BLaER1 (cell line): Measurements from ENCODE around the gene ZBED4.
A peak's percentile ranks its signal among the peaks of the same experiment; 100 is the strongest.

Experiments
- H3K27ac ChIP-seq: shearing (Covaris generic); formaldehyde crosslinking; 2 replicates; pipeline ENCODE4 v1.8.1; 2022
- H3K27me3 ChIP-seq: shearing (Covaris generic); formaldehyde crosslinking; 2 replicates; pipeline ENCODE4 v1.8.1; 2022
- H3K36me3 ChIP-seq: shearing (Covaris generic); formaldehyde crosslinking; 2 replicates; pipeline ENCODE4 v1.8.1; 2022
- H3K4me1 ChIP-seq: shearing (Covaris generic); formaldehyde crosslinking; 2 replicates; pipeline ENCODE4 v1.8.1; 2022
- H3K4me2 ChIP-seq: shearing (Covaris generic); formaldehyde crosslinking; 2 replicates; pipeline ENCODE4 v1.8.1; 2022
- H3K4me3 ChIP-seq: shearing (Covaris generic); formaldehyde crosslinking; 2 replicates; pipeline ENCODE4 v1.8.1; 2022
- H3K9ac ChIP-seq: shearing (Covaris generic); formaldehyde crosslinking; 2 replicates; pipeline ENCODE4 v1.8.1; 2022
- H3K9me3 ChIP-seq: shearing (Covaris generic); formaldehyde crosslinking; 2 replicates; pipeline ENCODE4 v1.8.1; 2022
- H4K20me1 ChIP-seq: shearing (Covaris generic); formaldehyde crosslinking; 2 replicates; pipeline ENCODE4 v1.8.1; 2022
- Cebpa-rat ChIP-seq: shearing (Covaris generic); IDR thresholded peaks from 2 replicates; pipeline ENCODE4 v1.8.1; 2022

The ZBED4 gene

DNA sequence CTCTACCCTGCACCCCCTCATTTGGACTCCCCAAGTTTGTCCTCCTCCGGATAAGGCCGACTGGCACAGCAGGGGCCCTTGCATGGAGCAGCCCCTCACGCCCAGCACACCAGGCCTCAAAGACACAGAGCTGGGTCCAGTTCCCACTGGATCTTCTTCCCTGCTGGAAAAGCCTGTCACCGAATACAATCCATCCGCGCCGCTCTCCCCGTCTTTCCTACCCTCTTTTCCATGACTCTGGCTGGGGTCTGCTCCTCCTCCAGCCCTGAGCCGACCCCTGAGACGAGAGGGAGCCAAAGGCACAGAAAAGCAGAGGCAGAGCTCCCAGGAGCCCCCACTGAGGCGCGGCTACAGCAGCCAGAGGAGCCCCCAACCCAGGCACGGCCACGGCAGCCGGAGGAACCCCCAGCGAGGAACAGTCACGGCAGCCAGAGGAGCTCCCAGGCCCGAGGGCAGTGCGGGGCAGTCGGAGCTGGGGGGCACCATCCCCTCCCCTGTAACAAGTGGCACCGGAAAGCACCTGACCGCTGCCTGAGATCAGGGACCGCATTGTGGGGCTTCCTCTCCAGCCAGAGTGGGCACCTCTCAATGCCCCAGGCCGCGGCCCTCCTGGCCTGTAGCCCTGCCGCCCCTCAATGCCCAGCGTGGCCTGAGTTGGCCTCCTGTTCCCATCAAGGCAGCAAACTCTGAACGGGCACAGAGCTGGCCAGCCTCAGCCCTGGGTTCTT lies 52.6 kb downstream of the ZBED4 start:
- Histone ChIP-seq H3K27me3 (no peaks in the 10 kb centered on the region), H3K4me2 (no peak overlapping the region), H3K9me3 (no peaks in the 10 kb centered on the region), H3K36me3 (peaks cover 99% of the 10 kb centered on the region), H3K4me1 (peaks cover 10% of the 10 kb centered on the region), H4K20me1 (peaks cover 75% of the 10 kb centered on the region), H3K27ac (0 out of 2 replicates have a peak overlapping the region, but pooled peaks have one; percentile 6), H3K9ac (no peak overlapping the region), H3K4me3 (no peak overlapping the region)
- TF ChIP-seq Cebpa-rat, result no peak

DNA sequence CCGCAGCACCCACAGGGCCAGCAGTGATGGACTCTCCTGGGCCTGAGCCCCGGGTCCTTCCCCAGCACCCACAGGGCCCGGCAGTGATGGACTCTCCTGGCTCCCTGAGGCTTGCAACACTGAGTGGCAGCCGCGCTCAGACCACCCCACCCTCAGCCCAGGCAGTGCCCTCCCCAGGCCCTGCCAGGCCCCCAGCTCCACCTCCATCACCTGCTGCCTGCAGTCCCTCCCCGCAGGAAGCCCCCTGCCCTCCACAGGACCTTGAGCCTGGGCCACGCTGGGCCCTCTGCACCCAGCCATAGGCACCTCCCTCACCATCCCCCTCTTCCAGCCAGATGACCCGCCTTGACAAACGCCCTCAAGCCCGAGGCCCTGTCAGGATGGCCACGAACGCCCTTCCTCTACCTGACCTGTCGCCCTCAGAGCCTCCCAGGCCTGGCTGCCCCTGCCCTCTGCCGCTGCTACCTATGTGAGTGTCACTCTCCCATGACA lies 53.2 kb downstream of the ZBED4 start:
- no peak overlapping the region for H3K4me3 ChIP-seq
- no peaks in the 10 kb centered on the region for H3K9me3 ChIP-seq
- no peak for TF ChIP-seq Cebpa-rat
- peaks cover 10% of the 10 kb centered on the region for H3K4me1 ChIP-seq
- H3K36me3 ChIP-seq, result peaks cover 99% of the 10 kb centered on the region
- H3K4me2 ChIP-seq, result no peak overlapping the region
- 0 out of 2 replicates have a peak overlapping the region, but pooled peaks have one; percentile 6 for H3K27ac ChIP-seq
- H3K9ac ChIP-seq, result no peak overlapping the region
- no peaks in the 10 kb centered on the region for H3K27me3 ChIP-seq
- peaks cover 74% of the 10 kb centered on the region for H4K20me1 ChIP-seq

DNA sequence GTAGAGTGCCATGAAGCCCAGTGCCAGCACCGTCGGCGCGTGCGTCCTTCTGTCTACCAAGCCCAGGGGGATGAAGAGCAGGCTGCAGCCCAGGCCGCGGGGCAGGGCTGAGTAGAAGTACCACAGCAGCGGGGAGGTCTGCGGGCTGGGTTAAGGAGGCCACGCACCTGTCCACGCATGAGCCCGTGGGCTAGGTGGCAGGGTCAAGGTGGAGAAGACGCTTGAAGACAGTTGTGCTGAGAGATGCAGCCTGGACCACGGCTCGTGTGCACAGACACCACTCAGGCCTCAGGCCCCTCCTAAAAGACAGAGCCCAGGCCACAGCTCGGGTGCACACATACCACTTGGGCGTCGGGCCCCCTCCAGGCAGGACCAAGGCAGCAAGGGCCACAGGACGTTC lies 54.2 kb downstream of the ZBED4 start:
- Histone ChIP-seq H3K4me1 (peaks cover 10% of the 10 kb centered on the region), H3K27ac (no peak overlapping the region), H4K20me1 (peaks cover 75% of the 10 kb centered on the region), H3K36me3 (peaks cover 99% of the 10 kb centered on the region), H3K4me3 (no peak overlapping the region), H3K4me2 (no peak overlapping the region), H3K9ac (no peak overlapping the region), H3K9me3 (no peaks in the 10 kb centered on the region), H3K27me3 (no peaks in the 10 kb centered on the region)
- TF ChIP-seq Cebpa-rat, result no peak

DNA sequence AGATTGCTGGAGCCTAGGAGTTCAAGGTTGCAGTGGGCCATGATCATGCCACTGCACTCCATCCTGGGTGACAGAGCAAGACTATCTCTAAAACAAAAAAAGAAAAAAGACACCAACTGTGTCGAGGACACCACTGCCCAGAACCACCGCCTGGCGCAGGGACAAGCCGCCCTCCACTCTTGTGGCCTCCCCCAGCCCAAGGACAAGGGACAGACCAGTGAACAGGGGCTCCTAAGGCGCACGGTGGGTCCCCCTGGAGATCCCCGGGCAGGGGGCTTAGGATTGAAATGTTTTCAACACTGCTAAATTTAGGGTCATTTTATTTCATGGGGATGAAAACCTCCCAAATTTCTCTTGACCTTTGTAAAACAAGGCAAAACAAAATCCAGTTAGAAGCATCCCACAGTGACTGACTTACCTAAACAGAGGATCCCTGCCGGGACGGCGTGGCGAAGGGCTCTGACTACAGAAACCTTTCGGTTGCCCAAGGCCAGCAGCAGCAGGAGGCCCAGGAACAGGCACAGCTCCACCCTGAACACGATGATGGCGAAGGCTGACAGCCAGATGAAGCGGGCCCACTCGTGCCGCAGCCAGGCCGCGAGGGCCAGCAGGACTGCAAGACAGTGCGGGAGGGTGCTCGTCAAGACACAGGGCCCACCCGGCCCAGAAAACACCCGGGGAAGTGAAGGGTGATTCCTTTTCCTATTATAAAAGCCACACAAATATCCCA lies 56.0 kb downstream of the ZBED4 start:
- no peaks in the 10 kb centered on the region for H3K9me3 ChIP-seq
- H3K27ac ChIP-seq, result 0 out of 2 replicates have a peak overlapping the region, but pooled peaks have one; percentile 38
- H3K4me2 ChIP-seq, result peak overlapping the region; percentile 12; the same call in 1 of the 2 replicates
- no peak for TF ChIP-seq Cebpa-rat
- no peaks in the 10 kb centered on the region for H3K27me3 ChIP-seq
- no peak overlapping the region for H3K4me3 ChIP-seq
- H3K4me1 ChIP-seq, result peaks cover 10% of the 10 kb centered on the region
- H3K36me3 ChIP-seq, result peaks cover 99% of the 10 kb centered on the region
- peaks cover 80% of the 10 kb centered on the region for H4K20me1 ChIP-seq
- H3K9ac ChIP-seq, result no peak overlapping the region

DNA sequence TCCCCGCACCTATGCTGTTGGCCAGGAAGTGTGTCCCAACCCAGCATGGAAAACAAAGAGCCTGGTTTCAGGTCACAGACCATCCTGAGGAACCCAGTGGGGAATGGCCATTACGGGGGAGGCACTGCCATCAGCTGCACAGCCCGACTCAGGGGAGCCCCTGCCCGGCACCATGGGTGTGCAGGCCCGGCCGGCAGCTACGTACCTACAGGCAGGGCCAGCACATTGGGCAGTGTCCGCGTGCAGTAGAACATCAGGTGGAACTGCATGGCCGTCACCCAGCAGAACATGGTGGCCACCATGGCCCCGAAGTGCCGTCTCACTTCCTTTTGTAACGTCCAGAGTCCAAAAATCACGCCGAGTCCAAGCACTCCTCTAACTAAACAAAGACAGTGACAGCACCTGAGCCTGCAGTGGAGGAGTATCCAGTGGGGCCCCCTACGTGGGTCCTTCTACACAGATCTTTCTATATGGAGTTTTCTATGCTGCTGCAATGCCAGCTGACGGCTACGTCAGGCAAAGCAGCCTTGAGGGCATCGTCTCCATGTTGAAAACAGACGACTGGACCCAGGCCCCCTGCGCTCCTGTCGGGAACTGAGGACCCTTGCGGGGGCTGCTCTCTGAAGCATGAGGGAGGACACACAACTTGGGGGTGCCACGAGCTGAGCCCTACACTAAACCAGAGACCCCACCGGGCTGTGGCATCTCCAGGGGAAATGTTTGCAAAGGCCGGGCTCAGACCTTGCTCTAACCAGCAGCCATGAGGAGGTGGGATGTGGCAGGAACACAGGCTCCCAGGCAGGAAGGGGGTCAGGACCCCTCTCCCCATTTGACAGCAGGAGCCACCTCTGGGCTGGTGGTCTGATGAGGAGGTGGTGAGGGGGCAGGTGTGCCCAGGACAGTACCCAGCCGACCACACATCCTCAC lies 56.8 kb downstream of the ZBED4 start:
- H3K9me3 ChIP-seq, result no peaks in the 10 kb centered on the region
- peaks cover 10% of the 10 kb centered on the region for H3K4me1 ChIP-seq
- H3K4me3 ChIP-seq, result no peak overlapping the region
- H4K20me1 ChIP-seq, result peaks cover 81% of the 10 kb centered on the region
- TF ChIP-seq Cebpa-rat, result no peak
- peak overlapping the region; percentile 12; the same call in 1 of the 2 replicates for H3K4me2 ChIP-seq
- 0 out of 2 replicates have a peak overlapping the region, but pooled peaks have one; percentile 38 for H3K27ac ChIP-seq
- H3K27me3 ChIP-seq, result no peaks in the 10 kb centered on the region
- no peak overlapping the region for H3K9ac ChIP-seq
- peaks cover 93% of the 10 kb centered on the region for H3K36me3 ChIP-seq

DNA sequence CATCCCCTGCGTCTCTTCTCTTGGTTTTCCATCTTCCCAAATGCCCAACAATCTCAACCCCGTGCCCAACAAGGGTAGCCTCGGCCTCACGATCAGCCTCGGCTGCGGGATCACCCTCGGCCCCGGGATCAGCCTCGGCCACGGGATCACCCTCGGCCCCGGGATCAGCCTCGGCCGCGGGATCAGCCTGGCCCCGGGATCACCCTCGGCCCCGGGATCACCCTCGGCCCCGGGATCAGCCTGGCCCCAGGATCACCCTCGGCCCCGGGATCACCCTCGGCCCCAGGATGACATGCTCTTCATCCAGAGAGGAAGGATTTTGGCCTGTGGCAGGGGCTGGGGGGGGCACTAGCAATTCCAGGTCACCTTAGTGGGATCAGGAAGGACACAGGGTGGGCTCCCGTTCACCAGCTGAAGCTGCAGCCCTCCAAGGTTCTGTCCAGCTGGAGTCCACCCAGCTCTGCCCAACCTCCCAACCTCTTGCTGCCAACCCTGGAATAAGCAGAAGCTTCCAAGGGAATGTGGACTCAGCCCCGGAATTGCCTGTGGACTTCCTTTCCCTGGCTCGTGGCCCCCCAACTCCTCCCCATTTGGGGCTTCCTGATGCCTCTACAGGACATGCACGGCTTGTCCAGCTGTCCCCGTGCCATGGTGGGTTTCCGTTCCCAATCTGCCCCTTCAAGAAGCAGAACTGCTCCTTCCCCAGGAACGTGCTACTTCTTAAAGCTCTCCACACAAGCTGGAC lies 58.4 kb downstream of the ZBED4 start:
- Histone ChIP-seq H3K36me3 (peaks cover 77% of the 10 kb centered on the region), H4K20me1 (peaks cover 80% of the 10 kb centered on the region), H3K4me3 (no peak overlapping the region), H3K4me1 (peaks cover 18% of the 10 kb centered on the region), H3K27me3 (no peaks in the 10 kb centered on the region), H3K9ac (no peak overlapping the region), H3K4me2 (no peak overlapping the region), H3K9me3 (no peaks in the 10 kb centered on the region), H3K27ac (no peak overlapping the region)
- TF ChIP-seq Cebpa-rat, result no peak

DNA sequence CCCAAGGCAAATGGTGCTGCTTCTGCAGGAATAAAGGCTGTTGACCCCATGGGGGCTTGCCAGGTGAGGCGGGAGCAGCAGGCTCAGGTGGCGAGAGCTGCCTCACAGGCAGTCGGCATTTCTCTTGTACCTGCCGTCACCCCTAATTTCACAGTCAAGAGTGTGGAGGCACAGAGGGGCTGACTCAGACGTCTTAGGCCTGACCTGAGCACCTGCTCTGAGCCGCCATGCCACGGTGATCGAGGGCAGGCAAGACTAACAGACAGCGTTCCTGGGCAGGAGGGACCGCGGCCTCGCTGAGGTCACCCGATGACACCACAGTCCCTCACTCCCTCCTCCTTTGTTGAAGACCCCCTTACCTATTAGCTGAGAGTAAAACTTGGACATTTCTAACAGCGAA lies 59.4 kb downstream of the ZBED4 start:
- no peaks in the 10 kb centered on the region for H3K9me3 ChIP-seq
- no peak overlapping the region for H3K27ac ChIP-seq
- H3K4me2 ChIP-seq, result no peak overlapping the region
- peaks cover 67% of the 10 kb centered on the region for H3K36me3 ChIP-seq
- peaks cover 80% of the 10 kb centered on the region for H4K20me1 ChIP-seq
- peaks cover 22% of the 10 kb centered on the region for H3K4me1 ChIP-seq
- TF ChIP-seq Cebpa-rat, result no peak
- no peak overlapping the region for H3K9ac ChIP-seq
- H3K4me3 ChIP-seq, result no peak overlapping the region
- H3K27me3 ChIP-seq, result no peaks in the 10 kb centered on the region

DNA sequence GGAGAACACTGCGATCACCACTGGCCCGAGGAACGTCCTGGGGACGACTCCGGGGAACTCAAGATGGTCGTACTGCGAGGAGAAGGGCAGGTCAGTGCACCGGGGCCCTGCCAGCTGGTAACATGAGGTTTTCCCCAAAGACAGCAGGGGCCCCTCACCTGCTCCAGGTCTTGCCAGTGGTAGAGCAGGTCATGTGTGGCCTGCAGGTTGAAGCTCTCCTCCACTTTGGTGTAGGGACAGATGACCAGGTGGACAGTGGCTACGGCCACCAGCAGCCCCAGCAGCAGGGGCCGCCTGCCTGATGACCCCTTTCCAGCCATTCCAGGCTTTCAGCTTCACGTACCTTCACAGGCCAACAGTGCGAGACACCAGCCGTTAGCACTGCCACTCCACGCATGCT lies 59.8 kb downstream of the ZBED4 start:
- Histone ChIP-seq H3K27me3 (no peaks in the 10 kb centered on the region), H3K27ac (no peak overlapping the region), H3K9me3 (no peaks in the 10 kb centered on the region), H3K4me1 (peaks cover 22% of the 10 kb centered on the region), H3K4me3 (no peak overlapping the region), H3K9ac (no peak overlapping the region), H3K36me3 (peaks cover 63% of the 10 kb centered on the region), H4K20me1 (peaks cover 80% of the 10 kb centered on the region), H3K4me2 (no peak overlapping the region)
- TF ChIP-seq Cebpa-rat, result no peak

DNA sequence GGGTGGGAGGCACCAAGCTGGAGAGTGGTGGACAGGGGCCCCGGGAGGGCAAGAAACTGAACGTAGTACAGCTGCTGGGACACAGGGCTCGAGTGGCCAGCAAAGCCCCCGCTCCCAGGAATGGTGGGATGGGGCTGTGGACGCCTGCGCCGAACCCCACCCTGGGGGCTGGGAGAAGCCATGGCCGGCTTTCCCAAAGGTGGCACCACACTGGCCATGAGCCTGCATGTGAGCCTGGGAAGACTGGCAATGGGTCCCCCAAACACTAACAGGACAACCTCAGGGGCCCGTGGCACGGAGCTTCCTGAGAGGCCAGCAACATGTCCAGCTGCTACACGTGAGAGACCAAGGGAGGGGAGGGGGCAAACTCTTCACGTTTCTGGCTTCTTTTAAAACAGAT lies 60.6 kb downstream of the ZBED4 start:
- no peaks in the 10 kb centered on the region for H3K9me3 ChIP-seq
- no peak overlapping the region for H3K4me3 ChIP-seq
- peaks cover 75% of the 10 kb centered on the region for H4K20me1 ChIP-seq
- peaks cover 56% of the 10 kb centered on the region for H3K36me3 ChIP-seq
- H3K4me1 ChIP-seq, result peaks cover 26% of the 10 kb centered on the region
- no peak overlapping the region for H3K4me2 ChIP-seq
- no peak overlapping the region for H3K27ac ChIP-seq
- no peak overlapping the region for H3K9ac ChIP-seq
- H3K27me3 ChIP-seq, result no peaks in the 10 kb centered on the region
- TF ChIP-seq Cebpa-rat, result no peak
